ENCODE results near the gene CYTIP. TPM values are rescaled to one million over a fixed set of nuclear protein-coding genes. Genes with fewer than 3 reads are reported as not detected.
A peak's percentile ranks its signal among the peaks of the same experiment; 100 is the strongest.

CYTIP gene
- total and polyA plus RNA-seq, 12 donors, result 0.73 to 13.7 (median 1.6) TPM

- Histone ChIP-seq H3K9me3 (no peaks in the 10 kb centered on the region), H3K4me1 (no peaks in the 10 kb centered on the region), H3K27me3 (peaks cover 0 to 11% (median 0%) of the 10 kb centered on the region in 7 donors), H3K4me3 (no peak overlapping the region), H3K36me3 (no peaks in the 10 kb centered on the region), H3K27ac (no peak overlapping the region)
- 75 to 79% methylated on average over 3 of the region's 3 CpGs for WGBS, 2 donors
- ATAC-seq (no peak), DNase-seq (no peak)
- intact Hi-C loops (cut with DNase I), result no loop called here
- no peak for TF ChIP-seq CTCF (IDR thresholded peaks at IDR 0.05)
These were observed 43.9 kb upstream of the CYTIP start for GRCh38 chr2:157487747-157488146.

GRCh38 chr2:157487271-157487610 is 43.4 kb upstream of the CYTIP start:
- intact Hi-C loops (cut with DNase I), result no loop called here
- Histone ChIP-seq H3K27ac (no peak overlapping the region), H3K4me1 (no peaks in the 10 kb centered on the region), H3K9me3 (no peaks in the 10 kb centered on the region), H3K4me3 (no peak overlapping the region), H3K36me3 (no peaks in the 10 kb centered on the region), H3K27me3 (peaks cover 0 to 11% (median 0%) of the 10 kb centered on the region in 7 donors)
- no peak for TF ChIP-seq CTCF (IDR thresholded peaks at IDR 0.05)
- ATAC-seq (no peak), DNase-seq (no peak)
- 70 to 86% methylated on average over 1 of the region's 1 CpG for WGBS, 2 donors

DNA sequence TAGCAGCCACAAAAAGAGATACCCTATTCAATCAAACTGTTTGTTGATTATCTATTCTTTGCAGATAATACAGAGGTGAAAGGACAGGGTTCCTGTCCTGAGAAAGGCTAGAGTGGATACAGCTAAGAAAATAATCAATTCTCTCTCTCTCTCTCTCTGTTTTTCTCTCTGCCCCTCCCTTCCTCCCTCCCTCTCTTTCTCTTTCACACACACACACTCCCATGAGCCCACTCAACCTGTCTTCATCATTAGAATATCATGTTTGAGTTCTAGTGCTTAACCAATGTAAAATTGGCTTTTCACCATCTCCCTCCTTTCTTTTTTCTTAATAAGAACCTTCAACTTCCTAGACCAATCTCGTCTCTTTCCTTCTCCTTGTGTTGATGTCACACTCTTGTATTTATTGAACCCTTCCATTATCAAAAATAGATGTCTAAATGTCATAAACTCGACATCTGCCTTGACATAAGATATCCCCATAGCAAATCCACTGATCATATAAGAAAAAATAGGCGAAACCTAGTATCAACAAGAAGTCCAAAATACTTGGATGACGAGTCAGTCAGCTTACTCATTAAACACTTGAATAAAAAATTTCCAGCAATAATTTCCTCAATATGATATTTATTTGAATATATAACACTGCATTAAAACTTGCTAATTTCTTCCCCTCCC is 42.8 kb upstream of the CYTIP start:
- 77 to 82% methylated on average over 4 of the region's 4 CpGs for WGBS, 2 donors
- H3K27ac ChIP-seq, result no peak overlapping the region
- H3K27me3 ChIP-seq, result peaks cover 0 to 11% (median 0%) of the 10 kb centered on the region in 7 donors
- no peak overlapping the region for H3K4me3 ChIP-seq
- TF ChIP-seq CTCF (IDR thresholded peaks at IDR 0.05), result no peak
- DNase-seq, result no peak
- intact Hi-C loops (cut with DNase I), result no loop called here
- H3K4me1 ChIP-seq, result no peaks in the 10 kb centered on the region
- no peak for ATAC-seq
- no peaks in the 10 kb centered on the region for H3K36me3 ChIP-seq
- H3K9me3 ChIP-seq, result no peaks in the 10 kb centered on the region

DNA sequence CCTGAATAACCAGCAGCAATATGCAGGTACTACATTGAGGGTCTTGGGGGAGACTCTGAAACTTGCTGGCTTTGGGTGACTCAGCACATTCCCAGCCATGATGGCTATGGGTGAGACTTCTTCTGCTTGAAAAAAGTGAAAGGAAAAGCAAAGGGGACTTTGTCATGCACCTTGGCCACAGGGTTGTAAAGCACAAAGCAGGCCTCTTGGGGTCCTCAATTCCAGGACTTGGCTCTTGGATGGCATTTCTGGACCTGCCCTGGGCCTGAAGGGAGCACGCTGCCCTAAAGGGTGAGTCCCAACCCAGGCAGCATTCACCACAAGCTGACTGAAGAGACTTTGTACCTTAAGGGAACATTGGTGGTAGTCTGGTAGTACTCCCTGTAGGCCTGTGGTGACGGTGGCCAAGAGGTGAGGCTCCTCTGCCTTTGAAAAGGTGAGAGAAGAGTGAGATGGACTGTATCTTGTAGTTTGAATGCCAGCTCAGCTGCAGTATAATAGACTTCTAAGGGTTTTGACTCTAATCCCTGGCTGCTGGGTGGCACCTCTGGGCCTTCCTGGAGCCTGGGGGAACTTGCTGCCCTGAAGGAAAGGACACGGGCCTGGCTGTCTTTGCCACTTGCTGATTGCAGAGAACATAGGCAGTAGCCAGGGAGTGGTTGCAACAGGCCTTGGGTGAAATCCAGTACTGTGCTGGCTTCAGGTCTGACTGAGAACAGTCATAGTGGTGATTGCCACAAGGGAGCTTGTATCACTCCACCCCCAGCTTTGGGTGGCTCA is 36.5 kb upstream of the CYTIP start:
- intact Hi-C loops (cut with DNase I), result no loop called here
- H3K27me3 ChIP-seq, result no peaks in the 10 kb centered on the region
- WGBS, 2 donors, result 71 to 73% methylated on average over 3 of the region's 3 CpGs
- H3K4me3 ChIP-seq, result no peak overlapping the region
- peak overlapping the region in 9 of 10 donors; percentile 47 to 81 (median 66) for H3K27ac ChIP-seq
- no peaks in the 10 kb centered on the region for H3K36me3 ChIP-seq
- DNase-seq (peak; percentile 67 to 70), ATAC-seq (peak; percentile 82 to 99 (median 94))
- peaks cover 0 to 26% (median 13%) of the 10 kb centered on the region in 9 donors for H3K4me1 ChIP-seq
- TF ChIP-seq CTCF (IDR thresholded peaks at IDR 0.05), result no peak
- H3K9me3 ChIP-seq, result no peaks in the 10 kb centered on the region

All from heart right ventricle (tissue), 16 donors.